Measurements from ENCODE around the gene CST11. TPM values are rescaled to one million over a fixed set of nuclear protein-coding genes. Genes with fewer than 3 reads are reported as not detected.

Gene CST11
- total and polyA plus RNA-seq, 4 donors, result not detected

GRCh38 chr20:23445596-23446217 lies 7.0 kb downstream of the CST11 start:
- no peak for DNase-seq (ENCODE audit: low read depth in 4 of 6, low spot score in 6 of 6)
- Histone ChIP-seq H3K27ac (ENCODE audit: low read depth, low read length) (no peak overlapping the region), H3K4me1 (ENCODE audit: control insufficient read depth, insufficient read depth, low read length) (peaks cover 8% of the 10 kb centered on the region)

GRCh38 chr20:23444859-23445258 lies 7.8 kb downstream of the CST11 start:
- no peaks in the 10 kb centered on the region for H3K27me3 ChIP-seq (ENCODE audit: control insufficient read depth, insufficient read depth, low read length)
- WGBS (ENCODE audit: insufficient coverage), result 86% methylated on average over 3 of the region's 4 CpGs
- no peaks in the 10 kb centered on the region for H3K9me3 ChIP-seq (ENCODE audit: control insufficient read depth, insufficient read depth, low read length)
- H3K4me1 ChIP-seq (ENCODE audit: control insufficient read depth, insufficient read depth, low read length), result peaks cover 8% of the 10 kb centered on the region
- H3K36me3 ChIP-seq (ENCODE audit: control insufficient read depth, insufficient read depth, low read length), result no peaks in the 10 kb centered on the region
- H3K4me3 ChIP-seq (ENCODE audit: low read depth, low read length), result no peak overlapping the region
- no peak for DNase-seq (ENCODE audit: low read depth in 4 of 6, low spot score in 6 of 6)
- H3K27ac ChIP-seq (ENCODE audit: low read depth, low read length), result no peak overlapping the region

More at GRCh38 chr20:23445596-23446217, 7.0 kb downstream of the CST11 start:
- Histone ChIP-seq H3K36me3 (ENCODE audit: control insufficient read depth, insufficient read depth, low read length) (no peaks in the 10 kb centered on the region), H3K9me3 (ENCODE audit: control insufficient read depth, insufficient read depth, low read length) (no peaks in the 10 kb centered on the region), H3K27me3 (ENCODE audit: control insufficient read depth, insufficient read depth, low read length) (no peaks in the 10 kb centered on the region), H3K4me3 (ENCODE audit: low read depth, low read length) (no peak overlapping the region)
- 97% methylated on average over 6 of the region's 7 CpGs for WGBS (ENCODE audit: insufficient coverage)

DNA sequence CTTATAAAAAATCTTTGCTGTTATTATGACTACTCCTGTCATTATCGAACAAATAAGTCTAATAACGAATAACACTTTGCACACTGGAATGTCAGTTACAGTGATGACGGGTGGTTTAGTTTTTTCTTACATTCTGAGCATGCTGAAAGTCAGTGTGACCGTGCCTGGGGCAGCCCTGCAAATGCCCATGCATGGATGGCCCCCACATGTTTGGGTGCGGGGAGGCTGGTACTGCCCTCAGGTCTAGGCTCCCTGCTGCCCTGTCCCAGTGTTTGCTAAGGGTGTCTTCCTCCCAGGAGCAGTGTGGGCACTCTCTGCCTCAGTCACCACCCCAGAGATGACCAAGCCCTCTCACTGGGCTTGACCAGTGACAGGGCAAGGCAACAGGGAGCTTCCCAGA lies 10.2 kb downstream of the CST11 start:
- H3K36me3 ChIP-seq (ENCODE audit: control insufficient read depth, insufficient read depth, low read length), result no peaks in the 10 kb centered on the region
- DNase-seq (ENCODE audit: low read depth in 4 of 6, low spot score in 6 of 6), result no peak
- WGBS (ENCODE audit: insufficient coverage), result 91% methylated on average over 4 of the region's 5 CpGs
- H3K4me1 ChIP-seq (ENCODE audit: control insufficient read depth, insufficient read depth, low read length), result peaks cover 8% of the 10 kb centered on the region
- no peaks in the 10 kb centered on the region for H3K27me3 ChIP-seq (ENCODE audit: control insufficient read depth, insufficient read depth, low read length)
- no peak overlapping the region for H3K4me3 ChIP-seq (ENCODE audit: low read depth, low read length)
- H3K27ac ChIP-seq (ENCODE audit: low read depth, low read length), result no peak overlapping the region
- no peaks in the 10 kb centered on the region for H3K9me3 ChIP-seq (ENCODE audit: control insufficient read depth, insufficient read depth, low read length)

DNA sequence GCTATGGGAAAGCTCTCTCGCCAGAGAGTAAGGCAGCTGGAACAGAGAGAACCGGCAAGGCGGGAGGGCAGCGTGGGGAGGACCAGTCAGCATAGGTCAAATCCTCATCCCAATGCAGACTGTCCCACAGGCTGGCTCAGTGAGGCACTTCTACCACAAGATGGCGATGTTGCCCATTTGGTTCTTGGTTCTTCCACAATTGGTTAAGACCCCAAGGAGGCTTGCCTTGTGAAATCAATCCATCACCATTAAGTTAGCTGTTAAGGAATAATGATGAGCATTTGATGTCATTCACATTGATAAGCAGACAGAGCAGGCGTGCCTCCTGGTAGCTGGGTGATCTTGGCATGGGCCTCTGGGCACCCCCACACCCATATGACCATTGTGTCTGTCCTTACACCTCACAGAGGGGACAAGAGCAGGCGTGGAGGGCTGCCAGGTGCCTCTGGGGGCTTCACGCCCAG lies 10.8 kb downstream of the CST11 start:
- peaks cover 8% of the 10 kb centered on the region for H3K4me1 ChIP-seq (ENCODE audit: control insufficient read depth, insufficient read depth, low read length)
- H3K36me3 ChIP-seq (ENCODE audit: control insufficient read depth, insufficient read depth, low read length), result no peaks in the 10 kb centered on the region
- no peaks in the 10 kb centered on the region for H3K9me3 ChIP-seq (ENCODE audit: control insufficient read depth, insufficient read depth, low read length)
- no peak overlapping the region for H3K27ac ChIP-seq (ENCODE audit: low read depth, low read length)
- 17% methylated on average over 6 of the region's 8 CpGs for WGBS (ENCODE audit: insufficient coverage)
- no peaks in the 10 kb centered on the region for H3K27me3 ChIP-seq (ENCODE audit: control insufficient read depth, insufficient read depth, low read length)
- H3K4me3 ChIP-seq (ENCODE audit: low read depth, low read length), result no peak overlapping the region
- peak in 5 of 6 donors; percentile 75 to 94 (median 77) for DNase-seq (ENCODE audit: low read depth in 4 of 6, low spot score in 6 of 6)

GRCh38 chr20:23440004-23440403 lies 12.7 kb downstream of the CST11 start:
- WGBS (ENCODE audit: insufficient coverage), result 100% methylated on average over 1 of the region's 2 CpGs

DNA sequence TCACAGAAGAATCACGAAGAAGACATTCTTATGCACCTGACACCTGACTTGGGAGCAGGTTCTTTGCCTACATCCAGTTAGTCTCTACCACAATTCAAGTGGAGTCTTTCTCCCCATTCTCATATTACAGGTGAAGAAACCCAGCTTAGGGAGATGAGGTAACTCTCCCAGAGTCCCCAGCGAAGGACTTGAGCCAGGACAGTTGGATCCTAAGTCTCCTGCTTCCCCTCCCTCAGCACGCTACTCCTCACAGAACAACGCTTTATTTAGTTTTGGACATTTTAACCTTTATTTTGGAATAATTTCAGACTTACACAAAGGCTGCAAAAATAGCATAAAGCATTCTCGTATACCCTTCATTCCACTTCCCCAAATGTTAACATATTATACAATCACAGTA lies 14.0 kb downstream of the CST11 start:
- WGBS (ENCODE audit: insufficient coverage), result 83% methylated on average over 1 of the region's 5 CpGs

More at GRCh38 chr20:23440004-23440403, 12.7 kb downstream of the CST11 start:
- no peak for DNase-seq (ENCODE audit: low read depth in 4 of 6, low spot score in 6 of 6)
- H3K36me3 ChIP-seq (ENCODE audit: control insufficient read depth, insufficient read depth, low read length), result no peaks in the 10 kb centered on the region
- H3K9me3 ChIP-seq (ENCODE audit: control insufficient read depth, insufficient read depth, low read length), result no peaks in the 10 kb centered on the region
- H3K27me3 ChIP-seq (ENCODE audit: control insufficient read depth, insufficient read depth, low read length), result no peaks in the 10 kb centered on the region
- H3K27ac ChIP-seq (ENCODE audit: low read depth, low read length), result no peak overlapping the region
- H3K4me1 ChIP-seq (ENCODE audit: control insufficient read depth, insufficient read depth, low read length), result peaks cover 21% of the 10 kb centered on the region
- H3K4me3 ChIP-seq (ENCODE audit: low read depth, low read length), result no peak overlapping the region

DNA sequence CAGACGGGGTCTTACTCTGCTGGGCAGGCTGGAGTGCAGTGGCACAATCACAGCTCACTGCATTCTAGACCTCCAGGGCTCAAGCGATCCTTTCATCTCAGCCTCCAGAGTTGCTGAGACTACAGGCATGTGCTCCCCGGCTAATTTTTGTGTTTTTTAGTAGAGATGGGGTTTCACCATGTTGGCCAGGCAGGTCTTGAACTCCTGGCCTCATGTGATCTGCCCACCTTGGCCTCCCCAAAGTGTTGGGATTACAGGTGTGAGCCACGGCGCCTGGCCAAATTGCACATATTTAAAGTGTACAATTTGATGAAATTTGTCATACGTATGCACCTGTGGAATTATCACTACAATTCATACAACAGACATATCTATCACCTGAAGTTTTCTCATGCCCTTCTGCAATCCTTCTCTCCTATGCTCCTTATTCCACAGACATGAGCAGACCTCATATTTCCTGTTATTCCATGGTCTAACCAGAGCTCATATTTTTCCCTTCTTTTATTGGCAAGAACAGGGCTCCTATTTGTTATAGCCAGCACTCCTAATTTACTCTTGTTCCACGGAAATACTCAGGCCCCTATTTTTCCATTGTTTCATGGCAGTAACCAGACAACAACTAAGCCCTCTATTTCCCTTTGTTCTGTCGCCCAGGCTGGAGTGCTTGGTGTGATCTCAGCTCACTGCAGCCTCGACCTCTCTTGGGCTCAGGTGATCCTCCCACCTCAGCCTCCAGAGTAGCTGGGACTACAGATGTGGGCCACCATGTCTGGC lies 15.4 kb downstream of the CST11 start:
- Histone ChIP-seq H3K4me1 (ENCODE audit: control insufficient read depth, insufficient read depth, low read length) (peaks cover 21% of the 10 kb centered on the region), H3K9me3 (ENCODE audit: control insufficient read depth, insufficient read depth, low read length) (no peaks in the 10 kb centered on the region), H3K27me3 (ENCODE audit: control insufficient read depth, insufficient read depth, low read length) (no peaks in the 10 kb centered on the region), H3K27ac (ENCODE audit: low read depth, low read length) (no peak overlapping the region), H3K4me3 (ENCODE audit: low read depth, low read length) (no peak overlapping the region), H3K36me3 (ENCODE audit: control insufficient read depth, insufficient read depth, low read length) (no peaks in the 10 kb centered on the region)
- no peak for DNase-seq (ENCODE audit: low read depth in 4 of 6, low spot score in 6 of 6)
- WGBS (ENCODE audit: insufficient coverage), result 91% methylated on average over 9 of the region's 9 CpGs

More for the DNA sequence above, 14.0 kb downstream of the CST11 start:
- Histone ChIP-seq H3K36me3 (ENCODE audit: control insufficient read depth, insufficient read depth, low read length) (no peaks in the 10 kb centered on the region), H3K4me3 (ENCODE audit: low read depth, low read length) (no peak overlapping the region), H3K9me3 (ENCODE audit: control insufficient read depth, insufficient read depth, low read length) (no peaks in the 10 kb centered on the region), H3K27ac (ENCODE audit: low read depth, low read length) (no peak overlapping the region), H3K27me3 (ENCODE audit: control insufficient read depth, insufficient read depth, low read length) (no peaks in the 10 kb centered on the region), H3K4me1 (ENCODE audit: control insufficient read depth, insufficient read depth, low read length) (peaks cover 21% of the 10 kb centered on the region)
- DNase-seq (ENCODE audit: low read depth in 4 of 6, low spot score in 6 of 6), result no peak

DNA sequence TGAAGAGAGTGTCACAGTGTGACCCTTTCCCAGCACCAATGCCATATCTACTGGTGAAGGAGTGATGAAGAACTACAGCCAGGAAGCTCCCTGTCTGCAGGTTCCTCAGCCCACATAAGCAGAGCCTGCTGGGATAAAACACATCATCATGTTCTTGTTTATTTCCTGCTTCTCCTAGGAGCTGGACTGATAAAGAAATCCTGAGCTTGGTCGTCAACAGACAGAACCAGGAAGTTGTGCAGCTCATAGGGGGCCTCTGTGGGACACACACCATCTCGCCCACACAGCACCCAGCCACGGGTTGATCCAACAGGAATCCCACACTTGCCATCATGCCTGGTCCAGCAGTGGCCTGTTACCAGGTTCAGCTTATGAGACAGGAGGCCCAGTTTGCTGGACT lies 16.0 kb downstream of the CST11 start:
- H3K27me3 ChIP-seq (ENCODE audit: control insufficient read depth, insufficient read depth, low read length), result no peaks in the 10 kb centered on the region
- no peaks in the 10 kb centered on the region for H3K36me3 ChIP-seq (ENCODE audit: control insufficient read depth, insufficient read depth, low read length)
- H3K27ac ChIP-seq (ENCODE audit: low read depth, low read length), result no peak overlapping the region
- H3K4me1 ChIP-seq (ENCODE audit: control insufficient read depth, insufficient read depth, low read length), result peaks cover 15% of the 10 kb centered on the region
- no peak overlapping the region for H3K4me3 ChIP-seq (ENCODE audit: low read depth, low read length)
- DNase-seq (ENCODE audit: low read depth in 4 of 6, low spot score in 6 of 6), result no peak
- H3K9me3 ChIP-seq (ENCODE audit: control insufficient read depth, insufficient read depth, low read length), result no peaks in the 10 kb centered on the region
- 85% methylated on average over 3 of the region's 3 CpGs for WGBS (ENCODE audit: insufficient coverage)

- Histone ChIP-seq H3K36me3 (ENCODE audit: control insufficient read depth, insufficient read depth, low read length) (no peaks in the 10 kb centered on the region), H3K27me3 (ENCODE audit: control insufficient read depth, insufficient read depth, low read length) (no peaks in the 10 kb centered on the region), H3K4me3 (ENCODE audit: low read depth, low read length) (no peak overlapping the region), H3K4me1 (ENCODE audit: control insufficient read depth, insufficient read depth, low read length) (peaks cover 13% of the 10 kb centered on the region), H3K27ac (ENCODE audit: low read depth, low read length) (no peak overlapping the region), H3K9me3 (ENCODE audit: control insufficient read depth, insufficient read depth, low read length) (no peaks in the 10 kb centered on the region)
- peak in 3 of 6 donors; percentile 23 to 86 (median 66) for DNase-seq (ENCODE audit: low read depth in 4 of 6, low spot score in 6 of 6)
- WGBS (ENCODE audit: insufficient coverage), result 50% methylated on average over 9 of the region's 11 CpGs
Observed at GRCh38 chr20:23435626-23436539, 16.8 kb downstream of the CST11 start.

Measured in spinal cord (tissue), 10 donors.